ENCODE results near the gene SYNPO.

Gene SYNPO

GRCh38 chr5:150625831-150626746 lies 14.4 kb upstream of the SYNPO start:
- no peak overlapping the region for H3K4me2 ChIP-seq (ENCODE audit: low read length)
- TF ChIP-seq EZH2 (IDR thresholded peaks at IDR 0.05; ENCODE audit: borderline replicate concordance, low read length), result no peak
- TF ChIP-seq, protein P1, sequence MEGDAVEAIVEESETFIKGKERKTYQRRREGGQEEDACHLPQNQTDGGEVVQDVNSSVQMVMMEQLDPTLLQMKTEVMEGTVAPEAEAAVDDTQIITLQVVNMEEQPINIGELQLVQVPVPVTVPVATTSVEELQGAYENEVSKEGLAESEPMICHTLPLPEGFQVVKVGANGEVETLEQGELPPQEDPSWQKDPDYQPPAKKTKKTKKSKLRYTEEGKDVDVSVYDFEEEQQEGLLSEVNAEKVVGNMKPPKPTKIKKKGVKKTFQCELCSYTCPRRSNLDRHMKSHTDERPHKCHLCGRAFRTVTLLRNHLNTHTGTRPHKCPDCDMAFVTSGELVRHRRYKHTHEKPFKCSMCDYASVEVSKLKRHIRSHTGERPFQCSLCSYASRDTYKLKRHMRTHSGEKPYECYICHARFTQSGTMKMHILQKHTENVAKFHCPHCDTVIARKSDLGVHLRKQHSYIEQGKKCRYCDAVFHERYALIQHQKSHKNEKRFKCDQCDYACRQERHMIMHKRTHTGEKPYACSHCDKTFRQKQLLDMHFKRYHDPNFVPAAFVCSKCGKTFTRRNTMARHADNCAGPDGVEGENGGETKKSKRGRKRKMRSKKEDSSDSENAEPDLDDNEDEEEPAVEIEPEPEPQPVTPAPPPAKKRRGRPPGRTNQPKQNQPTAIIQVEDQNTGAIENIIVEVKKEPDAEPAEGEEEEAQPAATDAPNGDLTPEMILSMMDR (IDR thresholded peaks at IDR 0.05; ENCODE audit: low read length), result no peak
- no peaks in the 10 kb centered on the region for H3K9me3 ChIP-seq (ENCODE audit: low read length)
- H3K27ac ChIP-seq (ENCODE audit: low read depth, low read length, poor library complexity, severe bottlenecking), result no peak overlapping the region
- H3K79me2 ChIP-seq (ENCODE audit: insufficient read depth, low read length), result no peaks in the 10 kb centered on the region
- no peak overlapping the region for H3K9ac ChIP-seq (ENCODE audit: low read length)
- no peaks in the 10 kb centered on the region for H4K20me1 ChIP-seq (ENCODE audit: insufficient read depth, low read length)
- no peak overlapping the region for H2AFZ ChIP-seq (ENCODE audit: low read length)
- H3K36me3 ChIP-seq (ENCODE audit: insufficient read depth, low read length), result no peaks in the 10 kb centered on the region
- H3F3A ChIP-seq (ENCODE audit: insufficient read depth, low read length), result no peaks in the 10 kb centered on the region
- H3K4me1 ChIP-seq (ENCODE audit: insufficient read depth, low read length, severe bottlenecking), result peaks cover 4% of the 10 kb centered on the region
- no peaks in the 10 kb centered on the region for H3K9me2 ChIP-seq (ENCODE audit: low read depth, low read length)
- H3K27me3 ChIP-seq (ENCODE audit: insufficient read depth, low read length), result peaks cover 7% of the 10 kb centered on the region; the same call in 1 of the 2 replicates
- H3K4me3 ChIP-seq (ENCODE audit: low read depth, low read length, poor library complexity, severe bottlenecking), result no peak overlapping the region

GRCh38 chr5:150626853-150627276 lies 13.6 kb upstream of the SYNPO start:
- Histone ChIP-seq H2AFZ (ENCODE audit: low read length) (no peak overlapping the region), H3F3A (ENCODE audit: insufficient read depth, low read length) (no peaks in the 10 kb centered on the region), H3K4me2 (ENCODE audit: low read length) (no peak overlapping the region), H3K4me3 (ENCODE audit: low read depth, low read length, poor library complexity, severe bottlenecking) (no peak overlapping the region), H3K27me3 (ENCODE audit: insufficient read depth, low read length) (peaks cover 7% of the 10 kb centered on the region; the same call in 1 of the 2 replicates), H3K9ac (ENCODE audit: low read length) (no peak overlapping the region), H3K36me3 (ENCODE audit: insufficient read depth, low read length) (no peaks in the 10 kb centered on the region), H3K9me3 (ENCODE audit: low read length) (no peaks in the 10 kb centered on the region), H3K27ac (ENCODE audit: low read depth, low read length, poor library complexity, severe bottlenecking) (no peak overlapping the region), H3K4me1 (ENCODE audit: insufficient read depth, low read length, severe bottlenecking) (peaks cover 4% of the 10 kb centered on the region), H3K79me2 (ENCODE audit: insufficient read depth, low read length) (no peaks in the 10 kb centered on the region), H4K20me1 (ENCODE audit: insufficient read depth, low read length) (no peaks in the 10 kb centered on the region), H3K9me2 (ENCODE audit: low read depth, low read length) (no peaks in the 10 kb centered on the region)
- TF ChIP-seq EZH2 (IDR thresholded peaks at IDR 0.05; ENCODE audit: borderline replicate concordance, low read length), result no peak
- TF ChIP-seq, protein P1 (IDR thresholded peaks at IDR 0.05; ENCODE audit: low read length), result no peak

DNA sequence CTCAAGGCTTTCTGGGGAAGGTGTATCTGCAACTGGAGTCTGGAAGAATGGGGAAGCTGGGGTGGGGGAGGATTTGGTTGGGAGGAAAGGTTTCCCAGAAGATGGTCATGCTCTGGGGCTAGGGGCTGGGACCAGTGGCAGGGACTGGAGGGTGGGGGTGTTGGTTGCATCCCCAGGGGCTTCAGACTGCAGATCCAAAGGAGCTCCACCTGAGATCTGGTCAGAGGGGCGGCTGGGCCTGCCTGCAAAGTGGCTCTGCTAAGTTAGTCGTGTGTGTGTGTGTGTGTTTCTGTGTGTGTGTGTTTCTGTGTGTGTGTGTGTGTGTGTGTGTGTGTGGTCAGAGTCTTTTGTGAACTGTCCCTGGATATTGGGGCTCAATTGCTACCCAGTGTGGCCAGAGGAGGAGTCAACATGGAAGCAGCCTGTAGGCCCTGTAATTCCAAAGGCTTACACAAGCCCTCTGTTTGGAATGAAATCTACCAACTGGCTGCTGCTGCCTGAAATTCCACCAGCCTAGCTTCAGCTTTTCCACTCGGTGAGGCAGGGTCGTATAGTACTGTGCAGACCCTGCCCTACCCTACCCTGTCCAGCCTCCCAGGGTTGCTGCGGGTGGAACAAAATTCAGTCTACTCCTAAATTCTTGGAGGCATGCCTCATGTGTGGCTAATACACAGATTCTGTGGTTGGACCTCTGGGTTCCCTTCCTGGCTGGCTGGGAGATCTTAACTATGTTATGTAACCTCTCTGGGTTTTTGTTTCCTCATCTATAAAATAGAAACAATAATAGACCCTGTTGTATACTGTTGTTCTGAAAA lies 12.5 kb upstream of the SYNPO start:
- TF ChIP-seq EZH2 (IDR thresholded peaks at IDR 0.05; ENCODE audit: borderline replicate concordance, low read length), result no peak
- TF ChIP-seq, protein P1 (IDR thresholded peaks at IDR 0.05; ENCODE audit: low read length), result no peak
- no peak overlapping the region for H3K27ac ChIP-seq (ENCODE audit: low read depth, low read length, poor library complexity, severe bottlenecking)
- no peaks in the 10 kb centered on the region for H4K20me1 ChIP-seq (ENCODE audit: insufficient read depth, low read length)
- H3K9me3 ChIP-seq (ENCODE audit: low read length), result no peaks in the 10 kb centered on the region
- H3K4me3 ChIP-seq (ENCODE audit: low read depth, low read length, poor library complexity, severe bottlenecking), result no peak overlapping the region
- H3F3A ChIP-seq (ENCODE audit: insufficient read depth, low read length), result no peaks in the 10 kb centered on the region
- no peak overlapping the region for H3K4me2 ChIP-seq (ENCODE audit: low read length)
- H2AFZ ChIP-seq (ENCODE audit: low read length), result no peak overlapping the region
- no peaks in the 10 kb centered on the region for H3K79me2 ChIP-seq (ENCODE audit: insufficient read depth, low read length)
- H3K27me3 ChIP-seq (ENCODE audit: insufficient read depth, low read length), result peaks cover 7% of the 10 kb centered on the region; the same call in 1 of the 2 replicates
- H3K9ac ChIP-seq (ENCODE audit: low read length), result no peak overlapping the region
- H3K36me3 ChIP-seq (ENCODE audit: insufficient read depth, low read length), result no peaks in the 10 kb centered on the region
- H3K4me1 ChIP-seq (ENCODE audit: insufficient read depth, low read length, severe bottlenecking), result peaks cover 4% of the 10 kb centered on the region
- H3K9me2 ChIP-seq (ENCODE audit: low read depth, low read length), result no peaks in the 10 kb centered on the region

Data from OCI-LY1 (cell line).